NCI-H82 (cell line): ENCODE data around the gene NDUFB1.

Experiments
- DNase-seq: peaks from one replicate; lab custom pipeline; 2025; lab: John Stamatoyannopoulos, UW

NDUFB1 gene

DNA sequence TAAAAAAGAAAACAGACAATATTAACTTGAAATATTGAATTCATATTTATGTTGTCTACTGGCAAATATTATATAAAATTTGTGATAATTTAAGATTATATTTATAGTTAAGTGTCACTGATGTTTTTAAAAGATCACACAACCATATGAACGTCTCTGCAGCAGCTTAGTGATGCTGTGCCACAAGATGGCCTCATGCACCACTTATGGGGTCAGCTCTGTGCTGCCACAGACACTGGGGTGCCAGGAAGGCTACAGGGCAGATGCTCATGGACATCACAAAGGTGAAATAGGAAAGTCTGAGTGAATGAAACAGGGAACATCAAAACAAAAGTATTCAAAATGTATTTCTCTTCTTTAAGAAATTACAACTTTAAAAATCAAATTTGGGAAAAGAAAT, 28.2 kb downstream of the NDUFB1 start:
- peak; percentile 11 for DNase-seq

DNA sequence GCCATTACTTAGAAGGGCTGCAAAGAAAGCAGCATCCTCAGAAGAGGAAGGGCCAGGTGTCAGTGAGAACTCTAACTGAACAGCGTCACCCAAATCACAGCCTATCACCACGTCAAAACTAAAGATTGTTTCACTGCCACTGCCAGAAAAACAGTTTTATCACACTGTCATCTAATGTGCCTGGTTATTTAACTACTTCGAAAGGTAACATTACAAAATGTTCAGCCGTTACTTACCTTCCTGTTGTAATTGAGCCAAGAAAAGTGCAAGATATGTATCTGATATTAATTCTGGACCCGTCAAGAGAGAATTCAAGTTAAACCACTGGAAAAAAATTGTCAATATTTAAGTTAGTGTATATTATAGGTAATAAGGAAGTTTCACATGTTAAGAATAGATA, 33.0 kb downstream of the NDUFB1 start:
- no peak for DNase-seq

DNA sequence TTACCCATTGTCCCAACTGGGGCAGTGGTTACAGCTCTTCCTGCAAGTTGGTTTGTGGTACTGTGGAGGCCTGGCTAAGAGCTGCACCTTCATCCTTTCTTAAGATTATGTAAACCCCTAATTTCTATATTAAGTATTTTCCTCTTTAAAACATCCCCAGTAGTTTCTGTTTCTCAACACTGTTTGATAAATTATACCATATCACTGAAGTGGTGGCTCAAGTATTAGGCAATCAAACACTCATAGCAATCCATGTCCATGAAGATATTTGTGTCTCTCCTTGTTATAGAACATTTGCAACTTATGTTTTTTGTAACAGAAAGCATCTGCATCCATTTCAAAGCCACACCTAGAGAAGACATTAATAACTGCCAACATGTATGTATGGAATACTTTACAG, 47.0 kb downstream of the NDUFB1 start:
- no peak for DNase-seq
